ENCODE results near the gene CES3. TPM values are rescaled to one million over a fixed set of nuclear protein-coding genes. Genes with fewer than 3 reads are reported as not detected.

CES3 gene
- total RNA-seq, 1 donor from 2014 or later, result 0.12 TPM

GRCh38 chr16:66947302-66948065 is 13.6 kb upstream of the CES3 start:
- peaks cover 2% of the 10 kb centered on the region for H3K27me3 Mint-ChIP-seq (ENCODE audit: low read depth)
- peaks cover 6% of the 10 kb centered on the region for H3K36me3 Mint-ChIP-seq (ENCODE audit: low read depth)
- DNase-seq (ENCODE audit: low spot score), result no peak
- H3K9me3 Mint-ChIP-seq (ENCODE audit: low read depth), result peaks cover 8% of the 10 kb centered on the region
- no peak overlapping the region for H3K27ac Mint-ChIP-seq (ENCODE audit: unreplicated experiment)
- peaks cover 2% of the 10 kb centered on the region for H3K4me1 Mint-ChIP-seq (ENCODE audit: low read depth)
- peak; percentile 93 for TF ChIP-seq CTCF (IDR thresholded peaks at IDR 0.05)
- H3K4me3 Mint-ChIP-seq (ENCODE audit: unreplicated experiment), result no peak overlapping the region

GRCh38 chr16:66948134-66948836 is 12.8 kb upstream of the CES3 start:
- no peaks in the 10 kb centered on the region for H3K36me3 Mint-ChIP-seq (ENCODE audit: low read depth)
- H3K27ac Mint-ChIP-seq (ENCODE audit: unreplicated experiment), result no peak overlapping the region
- peaks cover 2% of the 10 kb centered on the region for H3K4me1 Mint-ChIP-seq (ENCODE audit: low read depth)
- no peak for DNase-seq (ENCODE audit: low spot score)
- H3K9me3 Mint-ChIP-seq (ENCODE audit: low read depth), result peaks cover 8% of the 10 kb centered on the region
- no peak overlapping the region for H3K4me3 Mint-ChIP-seq (ENCODE audit: unreplicated experiment)
- peaks cover 2% of the 10 kb centered on the region for H3K27me3 Mint-ChIP-seq (ENCODE audit: low read depth)
- TF ChIP-seq CTCF (IDR thresholded peaks at IDR 0.05), result no peak

GRCh38 chr16:66948837-66949225 is 12.2 kb upstream of the CES3 start:
- peaks cover 8% of the 10 kb centered on the region for H3K9me3 Mint-ChIP-seq (ENCODE audit: low read depth)
- TF ChIP-seq CTCF (IDR thresholded peaks at IDR 0.05), result no peak
- no peak overlapping the region for H3K27ac Mint-ChIP-seq (ENCODE audit: unreplicated experiment)
- H3K27me3 Mint-ChIP-seq (ENCODE audit: low read depth), result peaks cover 2% of the 10 kb centered on the region
- no peaks in the 10 kb centered on the region for H3K36me3 Mint-ChIP-seq (ENCODE audit: low read depth)
- H3K4me1 Mint-ChIP-seq (ENCODE audit: low read depth), result peaks cover 2% of the 10 kb centered on the region
- no peak for DNase-seq (ENCODE audit: low spot score)
- no peak overlapping the region for H3K4me3 Mint-ChIP-seq (ENCODE audit: unreplicated experiment)

- no peaks in the 10 kb centered on the region for H3K36me3 Mint-ChIP-seq (ENCODE audit: low read depth)
- TF ChIP-seq CTCF (IDR thresholded peaks at IDR 0.05), result no peak
- H3K27me3 Mint-ChIP-seq (ENCODE audit: low read depth), result peaks cover 2% of the 10 kb centered on the region
- peaks cover 8% of the 10 kb centered on the region for H3K9me3 Mint-ChIP-seq (ENCODE audit: low read depth)
- DNase-seq (ENCODE audit: low spot score), result no peak
- H3K4me1 Mint-ChIP-seq (ENCODE audit: low read depth), result peaks cover 2% of the 10 kb centered on the region
- H3K4me3 Mint-ChIP-seq (ENCODE audit: unreplicated experiment), result no peak overlapping the region
- H3K27ac Mint-ChIP-seq (ENCODE audit: unreplicated experiment), result no peak overlapping the region
These were observed 11.6 kb upstream of the CES3 start for GRCh38 chr16:66949472-66949871.

- Mint-ChIP-seq H3K27me3 (ENCODE audit: low read depth) (peaks cover 2% of the 10 kb centered on the region), H3K9me3 (ENCODE audit: low read depth) (peaks cover 8% of the 10 kb centered on the region), H3K4me1 (ENCODE audit: low read depth) (peaks cover 2% of the 10 kb centered on the region), H3K4me3 (ENCODE audit: unreplicated experiment) (no peak overlapping the region), H3K36me3 (ENCODE audit: low read depth) (no peaks in the 10 kb centered on the region), H3K27ac (ENCODE audit: unreplicated experiment) (no peak overlapping the region)
- DNase-seq (ENCODE audit: low spot score), result no peak
- TF ChIP-seq CTCF (IDR thresholded peaks at IDR 0.05), result no peak
These were observed 10.6 kb upstream of the CES3 start for GRCh38 chr16:66950437-66950836.
